ENCODE measurements around the gene HLA-G. TPM values are rescaled to one million over a fixed set of nuclear protein-coding genes. Genes with fewer than 3 reads are reported as not detected.

Gene HLA-G
- total and polyA plus RNA-seq, 8 donors: 5.1 to 19.5 (median 10.8) TPM

DNA sequence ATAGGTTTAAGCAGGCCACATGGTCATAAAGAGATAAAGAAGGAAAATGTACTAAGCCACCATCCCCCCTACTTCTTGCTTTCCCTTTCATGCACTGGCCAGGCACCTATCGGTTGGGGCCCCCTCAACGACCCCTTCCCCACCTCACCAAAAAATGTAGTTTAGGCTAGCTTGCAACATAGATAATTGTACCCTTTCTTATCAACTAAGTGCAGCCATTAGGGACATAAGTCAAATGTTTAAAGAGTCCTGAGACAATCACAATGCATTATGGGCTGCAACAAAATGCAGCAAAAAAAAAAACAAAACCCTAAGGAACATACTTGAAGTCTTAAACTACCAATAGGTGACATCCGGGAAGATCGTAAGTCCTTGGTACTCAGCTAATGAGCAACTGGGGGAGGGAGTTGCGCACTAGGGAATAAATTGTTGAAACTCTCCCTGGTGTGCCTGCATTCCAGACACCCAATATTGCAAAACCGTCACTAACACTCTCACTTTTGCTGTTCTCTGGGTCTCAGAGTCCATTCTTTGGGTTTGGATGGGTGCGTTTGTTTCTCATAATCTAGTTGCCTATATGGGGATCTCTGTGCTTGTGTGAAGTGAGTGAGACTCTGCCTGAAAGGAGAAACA lies 12.4 kb upstream of the HLA-G start:
- no peaks in the 10 kb centered on the region for H3K4me1 ChIP-seq
- TF ChIP-seq, protein P1, sequence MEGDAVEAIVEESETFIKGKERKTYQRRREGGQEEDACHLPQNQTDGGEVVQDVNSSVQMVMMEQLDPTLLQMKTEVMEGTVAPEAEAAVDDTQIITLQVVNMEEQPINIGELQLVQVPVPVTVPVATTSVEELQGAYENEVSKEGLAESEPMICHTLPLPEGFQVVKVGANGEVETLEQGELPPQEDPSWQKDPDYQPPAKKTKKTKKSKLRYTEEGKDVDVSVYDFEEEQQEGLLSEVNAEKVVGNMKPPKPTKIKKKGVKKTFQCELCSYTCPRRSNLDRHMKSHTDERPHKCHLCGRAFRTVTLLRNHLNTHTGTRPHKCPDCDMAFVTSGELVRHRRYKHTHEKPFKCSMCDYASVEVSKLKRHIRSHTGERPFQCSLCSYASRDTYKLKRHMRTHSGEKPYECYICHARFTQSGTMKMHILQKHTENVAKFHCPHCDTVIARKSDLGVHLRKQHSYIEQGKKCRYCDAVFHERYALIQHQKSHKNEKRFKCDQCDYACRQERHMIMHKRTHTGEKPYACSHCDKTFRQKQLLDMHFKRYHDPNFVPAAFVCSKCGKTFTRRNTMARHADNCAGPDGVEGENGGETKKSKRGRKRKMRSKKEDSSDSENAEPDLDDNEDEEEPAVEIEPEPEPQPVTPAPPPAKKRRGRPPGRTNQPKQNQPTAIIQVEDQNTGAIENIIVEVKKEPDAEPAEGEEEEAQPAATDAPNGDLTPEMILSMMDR (IDR thresholded peaks at IDR 0.05): no peak
- no peaks in the 10 kb centered on the region for H3K9me3 ChIP-seq
- intact Hi-C loops (cut with DNase I): no loop called here
- no peak for DNase-seq
- no peak overlapping the region for H3K27ac ChIP-seq
- no peak for ATAC-seq
- no peak overlapping the region for H3K4me3 ChIP-seq
- no peaks in the 10 kb centered on the region for H3K36me3 ChIP-seq
- peaks cover 0 to 24% of the 10 kb centered on the region in 2 donors for H3K27me3 ChIP-seq

DNA sequence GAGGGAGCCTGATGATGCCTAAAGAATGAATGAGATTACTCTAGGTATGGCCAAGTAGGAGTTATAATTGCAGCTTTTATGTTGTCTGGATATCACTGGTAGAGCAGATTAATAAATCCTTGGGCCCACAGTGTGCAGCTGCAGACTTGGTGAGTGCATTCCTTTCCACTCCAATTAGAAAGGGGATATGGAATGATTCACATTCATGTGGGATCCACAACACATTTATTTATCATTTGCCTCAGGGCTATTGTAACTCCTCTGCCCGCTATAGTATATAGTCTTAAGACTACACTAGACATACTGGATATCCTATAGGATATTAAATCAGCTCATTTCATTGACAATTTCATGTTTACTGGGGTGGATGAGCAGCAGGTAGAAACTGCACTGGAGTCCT lies 11.6 kb upstream of the HLA-G start:
- H3K27ac ChIP-seq: no peak overlapping the region
- DNase-seq: no peak
- peaks cover 0 to 27% of the 10 kb centered on the region in 2 donors for H3K27me3 ChIP-seq
- H3K4me3 ChIP-seq: no peak overlapping the region
- intact Hi-C loops (cut with DNase I): no loop called here
- TF ChIP-seq, protein P1 (IDR thresholded peaks at IDR 0.05): no peak
- ATAC-seq: no peak
- H3K9me3 ChIP-seq: no peaks in the 10 kb centered on the region
- H3K4me1 ChIP-seq: no peaks in the 10 kb centered on the region
- no peaks in the 10 kb centered on the region for H3K36me3 ChIP-seq

DNA sequence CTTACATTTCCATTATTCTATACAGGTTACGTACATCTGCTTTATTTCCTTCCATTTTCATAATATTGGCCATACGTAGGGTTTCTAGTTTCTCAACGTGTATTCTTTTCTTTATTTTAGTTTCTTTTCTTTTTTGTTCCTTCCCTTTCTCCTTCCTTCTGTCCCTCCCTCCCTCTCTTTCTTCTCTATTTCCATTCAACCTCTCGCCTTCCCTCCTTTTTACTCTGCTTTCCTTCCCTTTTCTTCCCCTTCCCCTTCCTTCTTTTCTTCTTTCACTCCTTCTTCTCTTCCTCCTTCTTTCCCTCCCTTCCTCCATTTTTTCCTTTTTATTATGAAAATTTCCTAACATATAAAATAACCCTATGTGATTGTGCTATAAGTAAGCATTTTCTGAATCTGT lies 8.7 kb upstream of the HLA-G start:
- TF ChIP-seq, protein P1 (IDR thresholded peaks at IDR 0.05): no peak
- Histone ChIP-seq H3K9me3 (no peaks in the 10 kb centered on the region), H3K4me1 (no peaks in the 10 kb centered on the region), H3K4me3 (no peak overlapping the region), H3K27ac (no peak overlapping the region), H3K36me3 (no peaks in the 10 kb centered on the region), H3K27me3 (peaks cover 0 to 42% of the 10 kb centered on the region in 2 donors)
- DNase-seq (no peak), ATAC-seq (no peak)
- intact Hi-C loops (cut with DNase I): no loop called here

DNA sequence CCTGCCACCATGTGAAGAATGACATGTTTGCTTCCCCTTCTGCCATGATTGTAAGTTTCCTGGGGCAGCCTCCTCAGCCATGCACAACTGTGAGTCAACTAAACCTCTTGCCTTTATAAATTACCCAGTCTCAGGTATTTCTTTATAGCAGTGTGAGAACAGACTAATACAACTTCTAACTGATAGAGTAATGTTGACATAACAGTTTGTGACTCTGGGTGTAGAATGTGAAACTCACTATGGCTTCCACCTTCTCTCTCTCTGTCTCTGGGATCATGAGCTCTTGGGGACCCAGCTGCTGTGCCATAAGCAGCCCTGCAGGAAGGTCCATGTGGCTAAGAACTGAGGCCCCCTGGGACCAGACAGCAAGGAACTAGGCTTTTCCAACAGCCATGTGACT lies 3.5 kb upstream of the HLA-G start:
- intact Hi-C loops (cut with DNase I): no loop called here
- H3K9me3 ChIP-seq: no peaks in the 10 kb centered on the region
- H3K27ac ChIP-seq: no peak overlapping the region
- no peak for DNase-seq
- H3K4me1 ChIP-seq: peaks cover 8 to 11% of the 10 kb centered on the region in 2 donors
- no peaks in the 10 kb centered on the region for H3K36me3 ChIP-seq
- H3K4me3 ChIP-seq: no peak overlapping the region
- no peak for ATAC-seq
- H3K27me3 ChIP-seq: peaks cover 19 to 83% of the 10 kb centered on the region in 2 donors
- TF ChIP-seq, protein P1 (IDR thresholded peaks at IDR 0.05): no peak

DNA sequence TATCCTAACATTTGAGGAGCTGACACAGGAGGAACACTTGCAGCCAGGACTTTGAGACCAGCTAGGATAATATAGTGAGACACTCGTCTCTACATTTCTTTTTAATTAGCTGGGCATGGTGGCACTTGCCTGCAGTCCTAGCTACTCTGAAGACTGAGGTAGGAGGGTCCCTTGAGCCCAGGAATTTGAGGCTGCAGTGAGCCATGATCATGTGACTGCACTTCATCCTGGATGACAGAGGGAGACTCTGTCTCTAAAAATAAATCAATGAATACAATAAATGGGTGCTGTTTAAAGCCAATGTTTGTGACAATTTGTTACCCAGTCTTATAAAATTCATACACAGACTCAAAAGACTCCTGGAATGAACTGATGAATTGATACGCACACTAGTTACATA lies 1.8 kb upstream of the HLA-G start:
- H3K36me3 ChIP-seq: no peaks in the 10 kb centered on the region
- no peak overlapping the region for H3K27ac ChIP-seq
- ATAC-seq (no peak), DNase-seq (no peak)
- no peak overlapping the region for H3K4me3 ChIP-seq
- intact Hi-C loops (cut with DNase I): no loop called here
- H3K4me1 ChIP-seq: peaks cover 8 to 11% of the 10 kb centered on the region in 2 donors
- H3K27me3 ChIP-seq: peaks cover 19 to 84% of the 10 kb centered on the region in 2 donors
- no peaks in the 10 kb centered on the region for H3K9me3 ChIP-seq
- TF ChIP-seq, protein P1 (IDR thresholded peaks at IDR 0.05): no peak

Measured in left lung (tissue), 10 donors.